H1 (cell line): ENCODE measurements around the gene YARS1. TPM values are rescaled to one million over a fixed set of nuclear protein-coding genes. Genes with fewer than 3 reads are reported as not detected.

Source experiments
- CTCF ChIA-PET: fragments of 300-600 bp; sonication (Branson Sonifier 250); formaldehyde crosslinking; loops from one replicate; lab custom pipeline; 2021; ENCODE audit not compliant: partially characterized antibody; lab: Charles Lee
- POLR2A ChIA-PET: fragments of 300-600 bp; sonication (Branson Sonifier 250); formaldehyde crosslinking; loops from one replicate; lab custom pipeline; 2021; ENCODE audit warnings: inconsistent platforms; ENCODE audit not compliant: partially characterized antibody; lab: Charles Lee
- DNase-seq, 2 experiments: peaks; one replicate each; pipeline versions ENCODE4 v3.0.0 to v3.0.0-alpha.2; 2010 to 2022; ENCODE audit warnings: low spot score in 2 of 2, low read depth in 1 of 2, mixed read lengths in 1 of 2
- FAIRE-seq: peaks from 2 replicates; lab custom pipeline; 2011; peaks lifted over from hg19 to GRCh38; lab: Jason Lieb, UNC
- H2AFZ ChIP-seq: 2 replicates; pipeline ENCODE4 v1.8.1; 2012; ENCODE audit warnings: low read length, inconsistent platforms
- H2AK5ac ChIP-seq: 2 replicates; pipeline ENCODE4 v1.6.1; 2013; ENCODE audit warnings: low read depth, low read length
- H2BK120ac ChIP-seq: replicated peaks from 2 replicates; pipeline ENCODE3; 2013; ENCODE audit warnings: low read depth, low read length, inconsistent platforms
- H2BK12ac ChIP-seq: 2 replicates; pipeline ENCODE4 v1.6.1; 2013; ENCODE audit warnings: low read depth, low read length
- H2BK15ac ChIP-seq: 2 replicates; pipeline ENCODE4 v1.6.1; 2013; ENCODE audit warnings: low read length
- H2BK20ac ChIP-seq: 2 replicates; pipeline ENCODE4 v1.6.1; 2013; ENCODE audit warnings: low read length
- H2BK5ac ChIP-seq: 2 replicates; pipeline ENCODE4 v1.6.1; 2013; ENCODE audit warnings: low read depth, low read length
- H3K14ac ChIP-seq: 2 replicates; pipeline ENCODE4 v1.6.1; 2013; ENCODE audit warnings: inconsistent platforms; ENCODE audit not compliant: insufficient read length
- H3K18ac ChIP-seq: 2 replicates; pipeline ENCODE4 v1.6.1; 2013; ENCODE audit warnings: low read length; ENCODE audit errors: extremely low read depth
- H3K23ac ChIP-seq: 2 replicates; pipeline ENCODE4 v1.6.1; 2013; ENCODE audit warnings: inconsistent platforms; ENCODE audit not compliant: insufficient read length
- H3K23me2 ChIP-seq: 2 replicates; pipeline ENCODE4 v1.6.1; 2013; ENCODE audit warnings: low read depth, low read length
- H3K27ac ChIP-seq: 2 replicates; pipeline ENCODE4 v1.6.1; 2011; ENCODE audit warnings: low read depth, low read length, inconsistent platforms
- H3K27me3 ChIP-seq, 4 experiments: replicated peaks in 1 of 4; 1 replicate in 1 of 4; 2 replicates in 3 of 4; pipeline versions ENCODE4 v1.6.1 to v1.8.1; 2011 to 2013; ENCODE audit warnings: low read length in 3 of 4, mild to moderate bottlenecking in 3 of 4, inconsistent platforms in 2 of 4, mixed read lengths in 2 of 4, moderate library complexity in 1 of 4; ENCODE audit not compliant: control insufficient read depth in 3 of 4, insufficient read depth in 3 of 4; ENCODE audit errors: extremely low read depth in 1 of 4
- H3K36me3 ChIP-seq, 4 experiments: 2 replicates each; pipeline versions ENCODE4 v1.6.1 to v1.8.1; 2011 to 2013; ENCODE audit warnings: mild to moderate bottlenecking in 4 of 4, low read length in 3 of 4, moderate library complexity in 2 of 4, control low read depth in 1 of 4, inconsistent platforms in 1 of 4; ENCODE audit not compliant: insufficient read depth in 4 of 4, control insufficient read depth in 2 of 4
- H3K4ac ChIP-seq: replicated peaks from 2 replicates; pipeline ENCODE3; 2013; ENCODE audit warnings: low read length, low read depth, mixed read lengths, inconsistent platforms; ENCODE audit not compliant: insufficient read length
- H3K4me1 ChIP-seq, 4 experiments: replicated peaks in 1 of 4; 1 replicate in 1 of 4; 2 replicates in 3 of 4; pipeline versions ENCODE4 v1.6.1 to v1.8.1; 2011 to 2013; ENCODE audit warnings: low read length in 3 of 4, inconsistent platforms in 2 of 4, mixed read lengths in 1 of 4; ENCODE audit not compliant: insufficient read depth in 4 of 4, control insufficient read depth in 3 of 4
- H3K4me2 ChIP-seq, 2 experiments: 2 replicates each; pipeline versions ENCODE4 v1.6.1 to v1.8.1; 2011 to 2013; ENCODE audit warnings: low read depth in 2 of 2, low read length in 2 of 2, control low read depth in 1 of 2, inconsistent platforms in 1 of 2, mild to moderate bottlenecking in 1 of 2; ENCODE audit not compliant: insufficient read depth in 1 of 2
- H3K4me3 ChIP-seq, 4 experiments: fragments of 200-600, 300-600 bp in 1 of 4; sonication (generic), shearing (Covaris generic), sonication (Bioruptor Twin) in 1 of 4; 2 replicates each; pipeline versions ENCODE4 v1.5.1 to v1.8.1; 2011 to 2016; ENCODE audit warnings: low read length in 4 of 4, low read depth in 3 of 4, control low read depth in 2 of 4, inconsistent platforms in 2 of 4, mild to moderate bottlenecking in 2 of 4, mixed read lengths in 1 of 4, moderate library complexity in 1 of 4; ENCODE audit not compliant: insufficient read depth in 2 of 4; ENCODE audit errors: extremely low read depth in 1 of 4
- H3K56ac ChIP-seq: replicated peaks from 2 replicates; pipeline ENCODE3; 2013; ENCODE audit warnings: low read depth, mild to moderate bottlenecking, mixed read lengths, low read length, inconsistent platforms; ENCODE audit not compliant: insufficient read length
- H3K79me1 ChIP-seq: 2 replicates; pipeline ENCODE4 v1.6.1; 2013; ENCODE audit warnings: low read depth, low read length, control low read depth
- H3K79me2 ChIP-seq, 2 experiments: 2 replicates each; pipeline versions ENCODE4 v1.6.1 to v1.8.1; 2012 to 2013; ENCODE audit warnings: low read length in 2 of 2, mild to moderate bottlenecking in 2 of 2, inconsistent platforms in 1 of 2; ENCODE audit not compliant: insufficient read depth in 2 of 2, control insufficient read depth in 1 of 2
- H3K9ac ChIP-seq, 4 experiments: replicated peaks in 1 of 4; 1 replicate in 1 of 4; 2 replicates in 3 of 4; pipeline versions ENCODE4 v1.6.1 to v1.8.1; 2011 to 2013; ENCODE audit warnings: low read depth in 3 of 4, low read length in 3 of 4, control low read depth in 2 of 4, mild to moderate bottlenecking in 2 of 4, moderate library complexity in 2 of 4, inconsistent platforms in 1 of 4; ENCODE audit errors: extremely low read depth in 1 of 4
- H3K9me3 ChIP-seq, 2 experiments: 2 replicates each; pipeline versions ENCODE4 v1.6.1 to v1.8.1; 2012 to 2013; ENCODE audit warnings: mild to moderate bottlenecking in 2 of 2, moderate library complexity in 2 of 2, control low read depth in 1 of 2, inconsistent platforms in 1 of 2, low read depth in 1 of 2, low read length in 1 of 2, mixed read lengths in 1 of 2; ENCODE audit not compliant: insufficient read depth in 2 of 2
- H4K20me1 ChIP-seq, 2 experiments: replicated peaks in 1 of 2; 2 replicates each; pipeline versions ENCODE3 to v1.8.1; 2011 to 2013; ENCODE audit warnings: inconsistent platforms in 2 of 2, low read length in 2 of 2, mild to moderate bottlenecking in 1 of 2; ENCODE audit not compliant: insufficient read depth in 2 of 2, control insufficient read depth in 1 of 2
- H4K5ac ChIP-seq: 2 replicates; pipeline ENCODE4 v1.6.1; 2013; ENCODE audit warnings: low read length, low read depth, mixed read lengths, inconsistent platforms; ENCODE audit not compliant: insufficient read length
- H4K8ac ChIP-seq: 2 replicates; pipeline ENCODE4 v1.8.0; 2013; ENCODE audit warnings: mild to moderate bottlenecking, moderate library complexity, low read length, inconsistent platforms; ENCODE audit not compliant: insufficient read depth; ENCODE audit errors: extremely low read depth
- H4K91ac ChIP-seq: replicated peaks from 2 replicates; pipeline ENCODE3; 2013; ENCODE audit warnings: low read length, mixed read lengths, inconsistent platforms; ENCODE audit not compliant: insufficient read length
- ATF3 ChIP-seq: IDR thresholded peaks from 2 replicates; pipeline ENCODE4 v1.6.1; 2011; ENCODE audit warnings: low read depth, mild to moderate bottlenecking, low read length; ENCODE audit not compliant: insufficient read depth
- CEBPB ChIP-seq: IDR thresholded peaks from 2 replicates; pipeline ENCODE4 v1.6.1; 2012; ENCODE audit warnings: low read depth, low read length
- CREB1 ChIP-seq: IDR thresholded peaks from 2 replicates; pipeline ENCODE4 v1.6.1; 2012; ENCODE audit warnings: inconsistent platforms
- POLR2A ChIP-seq, 2 experiments: IDR thresholded peaks; 1 replicate in 1 of 2; 2 replicates in 1 of 2; pipeline ENCODE4 v1.6.1; 2011; ENCODE audit warnings: low read depth in 2 of 2, low read length in 2 of 2, mild to moderate bottlenecking in 2 of 2; ENCODE audit errors: control extremely low read depth in 1 of 2
- POU5F1 ChIP-seq: IDR thresholded peaks from 2 replicates; pipeline ENCODE4 v1.6.1; 2011; ENCODE audit warnings: low read depth, mild to moderate bottlenecking, low read length, moderate library complexity
- RBBP5 ChIP-seq: IDR thresholded peaks from 2 replicates; pipeline ENCODE4 v1.7.1; 2012; ENCODE audit warnings: low read depth, mild to moderate bottlenecking, inconsistent platforms, low read length, moderate library complexity, borderline replicate concordance
- SIX5 ChIP-seq: IDR thresholded peaks from 2 replicates; pipeline ENCODE4 v1.6.1; 2011; ENCODE audit warnings: mild to moderate bottlenecking, low read depth, low read length
- SP1 ChIP-seq: IDR thresholded peaks from 2 replicates; pipeline ENCODE4 v1.6.1; 2011; ENCODE audit warnings: low read depth, low read length
- TAF1 ChIP-seq: IDR thresholded peaks from 2 replicates; pipeline ENCODE4 v1.6.1; 2011; ENCODE audit warnings: mild to moderate bottlenecking, low read depth, low read length
- TCF12 ChIP-seq: IDR thresholded peaks from 2 replicates; pipeline ENCODE4 v1.6.1; 2011; ENCODE audit warnings: low read depth, mild to moderate bottlenecking, low read length
- WGBS, 2 experiments: shearing (Covaris generic) in 1 of 2; methylation state at CpG; one replicate each; pipeline versions ENCODE4 v1.1.6 to v1.1.7; 2013 to 2015; ENCODE audit warnings: low lambda C conversion rate in 2 of 2, mixed read lengths in 2 of 2, inconsistent platforms in 1 of 2, low coverage in 1 of 2, missing lambda C conversion rate in 1 of 2; ENCODE audit not compliant: insufficient replicate concordance in 2 of 2, insufficient coverage in 1 of 2, insufficient read length in 1 of 2; ENCODE audit errors: extremely low coverage in 1 of 2, missing lambda C conversion rate in 1 of 2; 5-methylcytosine and 5-hydroxymethylcytosine counted together
- polyA plus RNA-seq, 7 experiments: library from polyadenylated mRNA; depleted of rRNA in 3 of 7; stranded (reverse) in 5 of 7; unstranded in 2 of 7; fragments of >200 nt in 5 of 7; fragments of 200-250 nt in 2 of 7; gene quantifications; 1 replicate in 5 of 7; 2 replicates in 1 of 7; 4 replicates in 1 of 7; pipeline versions ENCODE4 v1.2.1 to v1.2.3, GENCODE V29; 2011 to 2013; ENCODE audit warnings: missing spikeins in 2 of 7, mixed read lengths in 2 of 7
- total RNA-seq: library from RNA; stranded (reverse); fragmentation: NEBNext Ultra II Directional; extraction: Animal tissue kit (Norgen Biotek cat#: 25700); gene quantifications from 2 replicates; pipeline ENCODE4 v1.2.1, GENCODE V29; 2021

Gene YARS1
- total and polyA plus RNA-seq, 2 of the 8 experiments (the other 6 are each of a cell fraction or from before 2014, with no cell fraction given): 47.1 to 226 TPM

GRCh38 chr1:32766328-32766972 is 50.7 kb downstream of the YARS1 start:
- 10% methylated on average over 7 of the region's 7 CpGs; no CpG with 5 or more reads in 1 of the 2 experiments for WGBS, 2 experiments
- Histone ChIP-seq H3K36me3 (peaks cover 7 to 33% (median 18%) of the 10 kb centered on the region in 4 experiments; a peak in 7 of 8 replicates), H4K8ac (peak overlapping the region; percentile 78; the same call in 1 of the 2 replicates), H3K18ac (peak overlapping the region; percentile 91), H3K4me1 (peaks cover 15 to 39% (median 29%) of the 10 kb centered on the region in 4 experiments), H2BK120ac (no peak overlapping the region), H2AFZ (no peak overlapping the region), H2BK12ac (peak overlapping the region; percentile 50; the same call in 1 of the 2 replicates), H3K4me3 (peak overlapping the region; percentile 50 to 70 (median 60)), H2BK15ac (0 out of 2 replicates have a peak overlapping the region, but pooled peaks have one; percentile 88), H4K20me1 (peaks cover 0 to 18% of the 10 kb centered on the region in 2 experiments), H2BK5ac (peak overlapping the region; percentile 95), H3K9me3 (no peaks in the 10 kb centered on the region), H3K23ac (no peak overlapping the region), H3K14ac (no peak overlapping the region), H3K79me1 (peaks cover 18% of the 10 kb centered on the region), H3K27me3 (no peaks in the 10 kb centered on the region), H3K9ac (peak overlapping the region in 3 of 4 experiments; percentile 42 to 56 (median 49); a peak in 4 of 7 replicates), H4K5ac (peak overlapping the region; percentile 31), H4K91ac (peak overlapping the region; percentile 12), H3K27ac (peak overlapping the region; percentile 60), H3K79me2 (peaks cover 5 to 54% of the 10 kb centered on the region in 2 experiments), H3K56ac (no peak overlapping the region), H2BK20ac (0 out of 2 replicates have a peak overlapping the region, but pooled peaks have one; percentile 10), H2AK5ac (no peak overlapping the region), H3K23me2 (peaks cover 13% of the 10 kb centered on the region), H3K4ac (no peak overlapping the region), H3K4me2 (peak overlapping the region; percentile 77 to 86)
- FAIRE-seq: peak; percentile 19
- peak in 1 of 2 experiments; percentile 63 for DNase-seq
- ChIA-PET CTCF (interaction anchor here (0.9 to 12.2 kb wide), 3 partner anchors 10 to 85 kb away, joined by 3 to 329 read pairs (median 4); no protein-coding TSS in a partner anchor), POLR2A (interaction anchor here (0.6 to 12.6 kb wide), 7 partner anchors 9 to 147 kb away, joined by 3 to 295 read pairs (median 6); no protein-coding TSS in a partner anchor)
- no peak for TF ChIP-seq CEBPB
- peak in 1 of 2 experiments; percentile 72; a peak in 2 of 3 replicates for TF ChIP-seq POLR2A (IDR thresholded peaks at IDR 0.05; ENCODE audit: control extremely low read depth in 1 of 2, low read depth in 2 of 2, low read length in 2 of 2)
- no peak for TF ChIP-seq RBBP5
- no peak for TF ChIP-seq SP1
- no peak for TF ChIP-seq TCF12
- 0 out of 2 replicates have a peak, but pooled peaks have one; percentile 45 for TF ChIP-seq TAF1
- no peak for TF ChIP-seq SIX5
- no peak for TF ChIP-seq POU5F1
- TF ChIP-seq CREB1: 0 out of 2 replicates have a peak, but pooled peaks have one; percentile 14
- TF ChIP-seq ATF3: no peak
